ENCODE measurements around the gene WHRN.

Gene WHRN

DNA sequence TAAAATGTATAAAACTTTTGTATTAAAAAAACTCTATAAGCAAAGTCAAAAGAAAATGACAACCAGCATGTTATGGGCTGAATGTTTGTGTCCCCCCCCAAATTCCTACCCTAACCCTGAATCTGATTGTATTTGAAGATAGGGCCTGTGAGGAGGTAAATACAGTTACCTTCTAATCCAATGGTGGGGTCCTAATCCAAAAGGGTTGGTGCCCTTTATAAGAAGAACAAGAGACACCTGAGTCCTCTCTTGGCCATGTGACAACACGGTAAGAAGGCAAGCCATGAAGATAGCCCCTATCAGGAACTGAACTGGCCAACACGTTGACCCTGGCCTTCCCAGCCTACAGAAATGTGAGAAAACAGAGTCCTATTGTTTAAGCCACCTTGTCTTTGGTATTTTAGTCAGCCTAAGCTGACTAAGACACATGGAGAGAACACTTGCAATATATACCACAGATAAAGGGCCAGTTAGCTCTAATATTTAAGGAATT lies 67.8 kb downstream of the WHRN start:
- ATAC-seq (no peak), DNase-seq (ENCODE audit: low spot score in 2 of 2) (no peak)
- no peak overlapping the region for H3K27ac Mint-ChIP-seq
- peaks cover 6% of the 10 kb centered on the region for H3K4me1 Mint-ChIP-seq
- no peak overlapping the region for H3K4me3 Mint-ChIP-seq
- H3K9me3 Mint-ChIP-seq, result no peaks in the 10 kb centered on the region
- H3K36me3 Mint-ChIP-seq, result no peaks in the 10 kb centered on the region

DNA sequence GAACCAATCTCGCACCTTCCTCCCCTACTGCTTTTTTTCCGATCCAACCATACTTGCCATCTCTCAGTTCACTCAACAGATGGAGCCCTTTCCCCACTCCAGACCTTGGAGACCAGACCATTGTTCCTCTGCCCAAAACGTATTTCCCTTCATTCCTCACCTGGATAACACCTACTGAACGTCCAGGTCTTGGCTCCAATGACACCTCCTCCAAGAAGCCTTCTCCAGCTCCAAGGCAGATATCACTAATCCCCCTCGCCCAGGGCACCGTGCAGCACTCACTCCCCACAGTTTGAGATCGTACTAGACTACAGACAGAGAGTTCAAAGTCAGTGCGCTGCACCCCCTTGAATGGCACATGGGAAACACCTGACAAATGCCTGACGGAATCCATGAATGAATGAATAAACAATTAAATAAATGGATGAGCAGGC lies 70.4 kb downstream of the WHRN start:
- Mint-ChIP-seq H3K4me3 (no peak overlapping the region), H3K27ac (no peak overlapping the region), H3K4me1 (peaks cover 8% of the 10 kb centered on the region), H3K36me3 (no peaks in the 10 kb centered on the region), H3K9me3 (no peaks in the 10 kb centered on the region)
- DNase-seq (ENCODE audit: low spot score in 2 of 2) (no peak), ATAC-seq (no peak)

DNA sequence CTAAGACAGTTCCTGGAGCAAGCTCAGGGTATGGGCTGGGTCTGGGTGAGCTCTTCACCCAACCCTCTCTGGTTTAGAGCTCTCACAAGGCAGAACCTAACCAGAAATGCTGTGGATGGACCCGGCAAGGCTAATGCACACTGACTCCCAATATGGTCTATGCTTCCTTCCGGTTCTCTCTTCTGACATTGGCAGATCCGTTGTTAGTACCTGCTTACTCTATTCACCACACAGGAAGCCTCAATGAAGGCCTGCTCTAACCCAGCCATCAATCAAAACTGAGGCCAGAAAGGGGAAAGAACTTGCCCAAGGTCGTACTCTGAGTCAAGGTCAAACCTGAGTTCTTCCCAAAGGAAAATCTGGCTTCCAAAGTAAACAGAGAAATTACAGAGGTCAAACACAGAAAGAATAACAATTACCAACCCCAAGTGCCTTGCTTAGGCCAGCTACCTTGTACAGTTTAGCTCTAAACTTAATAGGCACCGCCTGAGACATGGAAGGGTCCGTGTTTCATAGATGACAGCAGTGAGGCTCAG lies 71.5 kb downstream of the WHRN start:
- DNase-seq (ENCODE audit: low spot score in 2 of 2) (no peak), ATAC-seq (peak; percentile 46)
- Mint-ChIP-seq H3K36me3 (no peaks in the 10 kb centered on the region), H3K4me3 (no peak overlapping the region), H3K4me1 (peaks cover 13% of the 10 kb centered on the region), H3K9me3 (no peaks in the 10 kb centered on the region), H3K27ac (no peak overlapping the region)

DNA sequence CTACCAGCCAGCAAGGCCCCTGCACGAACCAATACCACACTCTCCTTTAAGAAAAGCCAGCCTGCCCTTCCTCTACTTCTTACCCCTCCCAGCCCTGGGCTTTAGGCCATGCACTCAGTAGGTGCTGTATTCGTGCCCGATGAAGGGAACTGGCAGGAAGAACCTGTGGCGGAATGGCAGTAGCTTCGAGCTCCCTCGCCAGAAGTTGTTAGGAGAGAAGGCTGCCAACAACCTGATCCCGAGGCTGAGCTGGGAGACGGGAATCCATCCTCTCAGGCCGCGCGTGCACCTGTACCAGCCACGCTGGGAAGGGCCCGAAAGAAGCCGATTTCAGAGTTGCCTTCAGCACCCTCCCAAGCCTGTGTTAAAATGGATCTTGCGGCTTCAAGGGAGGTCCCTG lies 72.2 kb downstream of the WHRN start:
- Mint-ChIP-seq H3K36me3 (no peaks in the 10 kb centered on the region), H3K27ac (no peak overlapping the region), H3K4me3 (no peak overlapping the region), H3K9me3 (no peaks in the 10 kb centered on the region), H3K4me1 (peaks cover 18% of the 10 kb centered on the region)
- DNase-seq (ENCODE audit: low spot score in 2 of 2) (no peak), ATAC-seq (no peak)

DNA sequence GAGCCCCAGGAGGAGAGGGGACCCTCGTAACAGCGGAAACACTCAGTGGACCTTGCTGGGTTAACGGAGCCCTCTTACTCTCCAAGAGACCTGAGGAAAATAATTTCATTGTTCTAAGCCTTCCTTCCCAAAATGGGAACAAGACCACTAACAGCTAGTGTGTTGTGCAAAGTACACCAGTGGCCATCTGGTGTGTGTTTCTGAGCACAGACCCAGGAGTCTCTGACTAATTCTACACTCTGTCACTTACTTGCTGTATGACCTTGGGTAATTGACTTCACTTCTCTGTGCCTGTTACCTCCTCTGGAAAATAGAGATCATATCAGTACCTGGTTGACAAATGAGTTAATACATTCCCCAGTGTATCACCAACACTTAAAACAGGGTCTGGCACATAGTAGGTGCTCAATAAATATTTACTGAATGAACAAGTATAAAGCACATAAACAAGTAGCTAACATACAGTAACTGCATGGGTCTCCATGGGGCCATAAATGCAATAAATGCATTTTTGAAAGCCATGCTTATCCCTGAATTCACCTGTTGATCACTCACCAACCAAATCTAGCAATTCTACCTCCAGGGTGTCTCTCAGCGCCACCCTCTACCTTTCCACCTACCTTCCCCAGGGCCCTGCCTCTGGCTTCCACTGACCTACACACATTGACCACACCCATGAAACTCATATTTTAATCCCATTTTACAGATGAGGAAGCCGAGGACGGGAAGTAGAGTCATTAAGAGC lies 72.8 kb downstream of the WHRN start:
- DNase-seq (ENCODE audit: low spot score in 2 of 2) (no peak), ATAC-seq (no peak)
- Mint-ChIP-seq H3K4me3 (no peak overlapping the region), H3K4me1 (peaks cover 18% of the 10 kb centered on the region), H3K36me3 (no peaks in the 10 kb centered on the region), H3K27ac (no peak overlapping the region), H3K9me3 (no peaks in the 10 kb centered on the region)

DNA sequence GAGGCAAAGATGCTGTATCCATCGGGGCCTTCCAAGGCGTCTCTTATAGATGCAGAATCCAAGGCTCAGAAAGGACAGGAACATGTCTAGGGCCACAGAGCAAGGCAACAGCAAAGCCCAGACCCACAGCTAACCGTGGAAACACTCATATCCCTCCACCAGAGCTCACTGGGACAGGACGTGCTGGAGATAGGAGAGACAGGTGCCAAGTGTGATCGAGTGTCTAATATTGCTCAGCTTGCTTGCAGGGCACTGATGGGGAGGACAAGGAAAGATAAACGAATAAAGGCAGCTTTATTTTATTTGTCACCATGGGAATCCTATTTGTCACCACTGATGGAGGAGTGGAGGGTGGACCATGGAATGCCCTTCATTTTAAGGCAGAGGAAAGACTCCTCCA lies 73.5 kb downstream of the WHRN start:
- Mint-ChIP-seq H3K4me3 (no peak overlapping the region), H3K27ac (peak overlapping the region; percentile 40), H3K36me3 (no peaks in the 10 kb centered on the region), H3K9me3 (no peaks in the 10 kb centered on the region), H3K4me1 (peaks cover 18% of the 10 kb centered on the region)
- DNase-seq (ENCODE audit: low spot score in 2 of 2) (no peak), ATAC-seq (no peak)

DNA sequence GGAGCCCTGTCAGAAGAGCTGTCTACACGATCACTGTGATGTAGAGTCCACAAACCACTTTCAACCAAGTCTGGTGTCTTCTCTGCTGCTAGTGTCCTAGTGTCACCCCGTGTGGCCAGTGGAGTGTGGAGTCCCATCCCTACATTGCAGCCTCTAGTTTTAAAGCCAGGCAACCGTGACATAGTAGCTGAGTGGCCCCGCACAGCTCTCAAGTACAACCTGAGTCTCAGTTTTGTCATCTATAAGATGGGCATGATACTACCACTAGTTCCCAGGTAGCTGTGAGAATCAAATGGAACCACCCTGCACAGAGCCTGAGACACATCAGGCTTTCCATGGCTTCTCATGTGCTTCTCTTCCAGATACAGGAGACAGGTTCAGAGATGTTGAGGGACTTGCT lies 74.3 kb downstream of the WHRN start:
- ATAC-seq (no peak), DNase-seq (ENCODE audit: low spot score in 2 of 2) (no peak)
- peaks cover 1% of the 10 kb centered on the region for H3K36me3 Mint-ChIP-seq
- peaks cover 18% of the 10 kb centered on the region for H3K4me1 Mint-ChIP-seq
- H3K4me3 Mint-ChIP-seq, result no peak overlapping the region
- H3K27ac Mint-ChIP-seq, result peak overlapping the region; percentile 43
- no peaks in the 10 kb centered on the region for H3K9me3 Mint-ChIP-seq

DNA sequence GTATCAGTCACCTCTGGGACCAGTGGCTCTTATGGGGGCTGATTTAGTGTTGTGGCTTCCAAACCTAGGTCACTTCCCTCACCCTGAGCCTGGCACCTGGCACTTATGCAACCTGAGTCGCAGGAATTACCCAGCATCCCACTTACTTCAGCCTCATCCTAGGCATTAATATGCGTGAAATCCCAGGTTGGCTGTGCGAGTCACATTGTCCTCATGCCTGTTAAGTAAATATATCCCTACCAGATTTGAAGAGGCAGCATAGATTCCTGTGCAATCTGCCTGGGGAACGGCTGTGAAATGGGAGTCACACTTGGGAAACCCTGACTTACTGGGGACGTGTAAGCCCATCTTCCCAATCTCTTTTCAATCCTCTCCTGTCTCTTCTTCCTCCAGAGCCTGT lies 74.8 kb downstream of the WHRN start:
- H3K4me3 Mint-ChIP-seq, result no peak overlapping the region
- H3K9me3 Mint-ChIP-seq, result no peaks in the 10 kb centered on the region
- ATAC-seq (no peak), DNase-seq (ENCODE audit: low spot score in 2 of 2) (no peak)
- H3K36me3 Mint-ChIP-seq, result peaks cover 7% of the 10 kb centered on the region
- H3K27ac Mint-ChIP-seq, result no peak overlapping the region
- H3K4me1 Mint-ChIP-seq, result peaks cover 18% of the 10 kb centered on the region

DNA sequence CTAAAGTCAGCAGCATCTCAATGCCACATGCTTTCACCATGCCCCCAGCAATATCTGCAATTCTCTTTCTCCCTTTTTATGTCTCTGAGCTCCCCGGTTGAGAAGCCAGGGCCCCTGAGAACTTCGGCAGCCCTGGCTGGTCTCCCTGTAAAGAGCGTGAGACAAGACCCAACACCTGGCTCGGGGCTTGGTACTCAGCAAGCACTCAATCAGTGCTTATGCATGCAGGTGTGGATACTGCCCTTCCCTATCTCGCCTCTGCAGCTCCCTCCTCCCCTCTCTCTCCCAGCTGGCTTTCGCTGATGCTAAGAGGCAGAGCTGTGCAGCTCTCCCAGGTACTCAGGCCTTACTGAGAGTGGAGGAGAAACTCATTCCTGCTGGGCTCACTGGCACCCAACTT lies 75.8 kb downstream of the WHRN start:
- Mint-ChIP-seq H3K4me1 (peaks cover 18% of the 10 kb centered on the region), H3K9me3 (no peaks in the 10 kb centered on the region), H3K4me3 (no peak overlapping the region), H3K36me3 (peaks cover 7% of the 10 kb centered on the region), H3K27ac (peak overlapping the region; percentile 47)
- DNase-seq (ENCODE audit: low spot score in 2 of 2) (no peak), ATAC-seq (no peak)

DNA sequence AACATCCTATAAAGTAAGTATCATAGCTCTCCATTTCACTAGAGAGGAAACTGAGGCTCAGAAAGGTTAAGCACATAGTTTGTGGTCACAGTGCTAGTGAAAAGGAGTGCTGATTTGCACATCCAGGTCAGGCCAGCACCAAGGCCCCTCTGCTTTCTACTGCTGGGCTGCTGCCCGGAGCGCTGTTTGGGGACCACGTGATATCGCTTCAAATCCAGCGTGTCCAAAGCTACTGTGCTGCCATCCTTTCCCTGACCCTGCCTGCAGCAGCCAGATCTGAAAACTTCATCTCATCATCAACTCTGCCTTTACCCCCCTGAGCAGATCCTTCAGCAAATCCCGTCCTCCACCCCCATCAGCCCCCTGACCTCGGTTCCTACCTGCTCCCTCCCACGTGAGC lies 76.8 kb downstream of the WHRN start:
- H3K4me3 Mint-ChIP-seq, result no peak overlapping the region
- H3K27ac Mint-ChIP-seq, result no peak overlapping the region
- H3K36me3 Mint-ChIP-seq, result peaks cover 12% of the 10 kb centered on the region
- DNase-seq (ENCODE audit: low spot score in 2 of 2) (no peak), ATAC-seq (no peak)
- H3K4me1 Mint-ChIP-seq, result peaks cover 18% of the 10 kb centered on the region
- no peaks in the 10 kb centered on the region for H3K9me3 Mint-ChIP-seq

DNA sequence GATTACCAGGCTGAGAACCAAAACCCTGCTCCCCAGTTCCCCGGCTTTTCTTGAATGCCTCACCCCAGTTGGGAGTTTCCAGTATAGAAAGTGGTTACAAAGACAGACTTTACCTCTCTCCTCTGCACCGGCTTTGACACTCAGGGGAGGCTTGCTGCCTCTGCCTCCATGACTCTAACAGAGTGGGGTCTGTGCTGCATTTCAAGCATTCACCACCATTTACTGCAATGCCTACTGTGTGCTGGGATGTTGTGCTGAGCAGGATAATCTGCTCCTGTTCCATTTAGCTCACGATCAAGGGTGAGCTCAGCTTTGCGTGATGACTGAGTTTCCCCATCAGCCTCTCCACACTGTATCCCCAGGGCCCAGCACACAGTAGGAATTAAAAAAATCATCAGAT lies 77.6 kb downstream of the WHRN start:
- no peak overlapping the region for H3K4me3 Mint-ChIP-seq
- H3K27ac Mint-ChIP-seq, result no peak overlapping the region
- peaks cover 14% of the 10 kb centered on the region for H3K4me1 Mint-ChIP-seq
- DNase-seq (ENCODE audit: low spot score in 2 of 2), result no peak
- no peak for ATAC-seq
- no peaks in the 10 kb centered on the region for H3K9me3 Mint-ChIP-seq
- peaks cover 12% of the 10 kb centered on the region for H3K36me3 Mint-ChIP-seq

DNA sequence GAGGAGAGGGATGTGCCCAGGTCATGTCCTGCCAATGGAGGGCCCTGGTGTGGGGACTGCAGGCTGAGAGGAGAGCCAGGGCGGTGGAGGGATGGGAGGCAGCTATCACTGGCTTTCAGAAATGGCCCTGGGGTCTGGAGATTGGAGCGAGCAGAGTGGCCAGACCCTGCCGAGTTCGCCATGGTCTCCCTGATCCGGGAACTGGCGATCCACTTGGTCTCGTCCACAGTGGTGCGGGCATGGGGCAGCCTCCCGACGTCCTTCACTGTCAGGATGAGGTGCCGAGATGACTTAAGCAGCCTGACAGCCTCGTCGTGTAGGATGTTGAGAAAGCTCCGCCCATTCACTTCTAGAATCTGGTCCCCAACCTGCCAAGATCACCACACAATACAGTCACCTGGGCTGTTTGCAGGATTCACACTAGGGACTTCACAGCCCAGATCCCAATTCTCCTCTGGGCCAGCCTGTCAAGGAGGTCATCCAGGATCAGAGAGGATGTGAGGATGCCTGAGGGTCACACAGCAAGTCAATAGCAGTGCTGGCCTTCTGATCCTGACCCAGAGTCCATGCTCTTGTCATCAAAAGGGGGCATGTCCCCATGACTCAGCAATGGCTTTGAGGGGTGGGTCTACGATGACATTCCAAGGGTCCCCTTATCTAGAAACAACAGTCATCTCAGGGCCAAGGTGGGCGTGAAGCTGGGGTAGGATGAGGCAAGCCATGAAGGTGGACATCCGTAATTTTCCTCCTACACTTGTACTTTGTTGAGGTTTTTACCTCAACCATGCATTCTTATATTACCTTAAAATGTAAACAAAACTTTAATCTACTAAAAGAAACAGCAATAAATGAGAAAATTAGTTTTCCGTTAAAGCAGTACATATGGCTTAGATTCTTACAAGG lies 79.0 kb downstream of the WHRN start:
- Mint-ChIP-seq H3K4me1 (peaks cover 12% of the 10 kb centered on the region), H3K9me3 (no peaks in the 10 kb centered on the region), H3K36me3 (peaks cover 21% of the 10 kb centered on the region), H3K27ac (peak overlapping the region; percentile 50), H3K4me3 (no peak overlapping the region)
- DNase-seq (ENCODE audit: low spot score in 2 of 2), result no peak
- ATAC-seq, result no peak

DNA sequence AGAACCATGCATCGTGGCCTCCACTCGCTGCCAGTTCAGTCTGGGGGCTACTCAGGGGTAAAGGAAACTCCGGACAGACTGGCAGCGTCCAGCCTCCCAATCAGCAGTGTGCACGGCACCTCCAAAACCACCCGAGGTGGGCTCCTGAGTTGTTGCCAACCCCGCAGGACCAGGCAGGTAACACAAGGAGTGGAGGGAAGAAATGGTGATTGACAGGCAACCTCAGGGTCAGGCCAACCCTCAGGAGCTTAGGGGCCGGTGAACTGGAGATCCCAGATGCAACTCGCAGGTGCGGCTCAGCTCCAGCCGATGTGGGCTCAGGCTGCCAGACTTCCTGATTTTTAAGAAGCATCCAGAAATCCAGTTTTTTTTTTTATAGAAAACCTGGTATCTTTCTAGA lies 80.1 kb downstream of the WHRN start:
- no peak overlapping the region for H3K4me3 Mint-ChIP-seq
- ATAC-seq, result no peak

DNA sequence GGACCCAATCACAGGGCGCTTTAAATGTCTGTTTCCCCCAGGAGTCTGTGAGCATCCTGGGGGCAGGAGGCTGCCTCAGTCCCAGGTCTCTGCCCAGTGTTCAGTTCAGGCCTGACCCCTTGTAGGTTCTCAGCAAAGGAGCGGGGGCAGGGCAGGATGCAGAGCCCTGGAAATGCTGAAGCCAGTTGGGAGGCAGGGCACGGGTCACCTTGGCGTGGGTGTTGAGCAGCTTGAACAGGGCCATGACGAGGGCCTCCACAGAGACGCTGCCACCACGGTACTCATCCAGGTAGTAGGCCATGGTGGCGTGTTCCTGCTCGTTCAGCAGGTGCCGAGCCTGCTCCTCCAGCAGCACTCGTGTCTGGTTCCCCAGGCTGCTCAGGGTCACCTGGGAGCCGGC lies 81.1 kb downstream of the WHRN start:
- DNase-seq (ENCODE audit: low spot score in 2 of 2), result no peak
- H3K4me3 Mint-ChIP-seq, result no peak overlapping the region
- H3K4me1 Mint-ChIP-seq, result peaks cover 13% of the 10 kb centered on the region
- no peak for ATAC-seq
- peaks cover 21% of the 10 kb centered on the region for H3K36me3 Mint-ChIP-seq
- no peak overlapping the region for H3K27ac Mint-ChIP-seq
- no peaks in the 10 kb centered on the region for H3K9me3 Mint-ChIP-seq

More for the DNA sequence above, 80.1 kb downstream of the WHRN start:
- H3K4me1 Mint-ChIP-seq, result peaks cover 12% of the 10 kb centered on the region
- DNase-seq (ENCODE audit: low spot score in 2 of 2), result no peak
- H3K9me3 Mint-ChIP-seq, result no peaks in the 10 kb centered on the region
- H3K27ac Mint-ChIP-seq, result no peak overlapping the region
- peaks cover 21% of the 10 kb centered on the region for H3K36me3 Mint-ChIP-seq

DNA sequence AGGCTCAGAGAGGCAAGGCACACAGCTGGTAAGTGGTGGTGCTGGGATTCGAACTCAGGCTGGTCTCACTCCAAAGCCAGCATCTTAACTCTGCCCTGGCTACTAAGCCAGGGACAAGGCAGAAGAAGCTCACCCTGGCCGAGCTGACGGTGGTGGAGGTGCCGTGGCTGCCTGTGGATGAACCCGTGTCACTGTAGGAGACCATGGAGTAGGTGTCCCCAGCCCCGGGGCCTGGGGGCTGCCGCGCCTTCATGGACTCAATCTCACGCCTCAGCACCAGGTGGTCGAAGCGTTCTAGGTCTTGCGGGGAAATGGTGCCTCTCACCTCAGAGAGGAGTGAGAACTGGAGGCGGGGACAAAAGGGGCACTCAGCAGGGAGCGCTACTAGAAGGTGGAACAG lies 82.1 kb downstream of the WHRN start:
- Mint-ChIP-seq H3K36me3 (peaks cover 21% of the 10 kb centered on the region), H3K4me3 (no peak overlapping the region), H3K4me1 (peaks cover 17% of the 10 kb centered on the region), H3K9me3 (no peaks in the 10 kb centered on the region), H3K27ac (no peak overlapping the region)
- DNase-seq (ENCODE audit: low spot score in 2 of 2), result no peak
- no peak for ATAC-seq

All from stimulated activated effector memory CD8-positive, alpha-beta T cell treated with anti-CD3 and anti-CD28 coated beads, Interleukin-12 subunit alpha, Interleukin-12 subunit beta, amount 100 ng/mL, for 72 hours (primary cell).